Measurements from ENCODE around the gene AGAP1.
"Not testable (repeated sequence)": the region's sequence is repeated elsewhere in the genome, so short reads cannot be mapped to it uniquely, and the experiment has no call there.

Gene AGAP1

GRCh38 chr2:235592430-235592829, 98.6 kb downstream of the AGAP1 start:
- DNase-seq (ENCODE audit: low spot score): no peak

DNA sequence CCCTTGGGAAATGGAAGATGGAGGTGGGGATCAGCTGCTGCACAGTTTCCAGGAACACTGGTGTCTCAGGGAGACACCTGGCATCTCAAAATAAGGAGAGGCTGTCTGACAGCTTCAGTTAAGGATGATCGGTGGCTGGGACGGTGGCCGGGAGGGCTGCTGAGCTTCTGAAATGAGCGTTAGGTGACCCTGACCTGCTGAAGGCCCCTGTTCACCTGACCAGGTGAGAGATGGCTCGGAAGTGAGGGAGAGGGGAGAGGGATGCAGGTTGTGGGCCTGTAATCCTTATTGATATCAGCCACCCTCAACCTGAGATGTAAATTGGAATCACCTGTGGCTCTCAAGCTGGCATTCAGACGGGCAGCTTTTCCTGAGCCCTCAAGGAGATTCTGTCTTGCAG, 99.0 kb downstream of the AGAP1 start:
- no peak for DNase-seq (ENCODE audit: low spot score)

- DNase-seq (ENCODE audit: low spot score): peak; percentile 70
These were observed 100.2 kb downstream of the AGAP1 start for GRCh38 chr2:235594041-235594440.

DNA sequence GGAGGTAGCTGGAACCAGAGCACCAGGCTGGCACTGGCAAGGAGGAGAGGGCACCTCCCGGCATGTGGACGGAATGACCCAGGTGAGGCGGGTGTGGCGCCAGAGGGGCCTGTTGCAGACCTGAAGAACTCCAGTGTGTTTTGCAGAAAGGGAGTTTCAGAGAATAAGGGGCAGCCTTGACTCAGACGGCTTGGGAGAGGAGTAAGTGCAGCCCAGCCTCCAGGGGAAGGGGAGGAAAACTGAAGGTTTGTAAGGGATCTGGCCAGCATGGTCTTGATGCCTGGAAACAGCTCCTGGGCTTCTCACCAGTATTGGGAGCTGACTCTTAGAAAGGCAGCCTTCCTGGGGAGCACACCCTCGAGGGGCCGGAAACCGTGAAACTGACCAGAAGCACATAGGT, 101.1 kb downstream of the AGAP1 start:
- DNase-seq (ENCODE audit: low spot score): no peak

DNA sequence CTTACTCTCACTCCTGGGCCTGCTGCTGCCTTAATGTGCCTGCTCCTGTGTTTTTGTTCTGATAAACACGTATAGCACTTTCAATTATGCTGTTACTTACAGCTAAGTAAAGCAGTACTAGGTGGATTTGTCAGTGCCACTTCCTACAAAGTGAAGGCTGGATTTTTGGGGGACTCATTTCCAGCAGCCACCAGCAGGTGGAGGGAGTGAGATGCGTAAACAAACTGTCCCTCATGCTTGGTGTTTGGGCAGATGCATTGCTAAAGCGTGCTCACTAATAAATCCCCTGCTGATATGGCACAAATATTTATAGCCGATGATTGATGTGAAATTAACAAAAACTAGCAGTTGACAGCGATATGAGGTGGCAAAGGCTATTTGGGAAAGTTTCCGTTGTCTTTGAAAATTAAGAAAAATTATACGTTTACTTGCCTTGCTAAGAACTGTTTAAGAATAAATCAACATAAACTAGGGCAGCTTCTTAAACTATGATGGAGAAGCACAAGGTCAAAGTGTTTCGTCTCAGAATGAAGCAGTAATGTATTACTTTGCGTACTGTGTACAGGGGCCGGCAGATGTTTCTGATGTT, 101.7 kb downstream of the AGAP1 start:
- peak; percentile 69 for DNase-seq (ENCODE audit: low spot score)

- DNase-seq (ENCODE audit: low spot score): no peak
These were observed 102.4 kb downstream of the AGAP1 start for GRCh38 chr2:235596272-235596671.

DNA sequence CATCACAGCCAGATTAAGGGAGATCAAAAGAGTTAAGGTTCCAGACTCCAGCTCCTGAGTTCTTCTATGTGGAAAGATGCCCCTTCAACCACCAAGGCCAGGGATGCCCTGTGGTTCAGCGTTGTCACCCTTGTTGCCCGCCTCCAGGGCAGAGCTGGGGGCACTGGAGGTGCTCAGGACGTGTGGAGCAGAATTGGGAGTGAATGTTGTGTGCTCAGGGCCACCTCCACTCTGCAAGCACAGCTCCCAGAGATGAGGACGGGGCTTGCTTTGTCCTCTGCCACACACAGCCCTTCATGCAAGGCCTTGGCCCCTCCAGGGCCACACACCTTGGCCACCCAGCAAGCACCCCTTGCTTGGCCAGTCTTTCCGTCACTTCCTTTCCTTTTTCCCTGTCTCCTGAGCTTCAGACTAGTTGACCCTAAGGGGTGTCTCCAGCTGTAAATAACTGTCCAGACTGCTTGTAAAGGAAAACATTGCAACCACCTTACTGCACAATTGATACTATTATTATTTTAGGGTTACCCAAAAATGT, 103.3 kb downstream of the AGAP1 start:
- no peak for DNase-seq (ENCODE audit: low spot score)

DNA sequence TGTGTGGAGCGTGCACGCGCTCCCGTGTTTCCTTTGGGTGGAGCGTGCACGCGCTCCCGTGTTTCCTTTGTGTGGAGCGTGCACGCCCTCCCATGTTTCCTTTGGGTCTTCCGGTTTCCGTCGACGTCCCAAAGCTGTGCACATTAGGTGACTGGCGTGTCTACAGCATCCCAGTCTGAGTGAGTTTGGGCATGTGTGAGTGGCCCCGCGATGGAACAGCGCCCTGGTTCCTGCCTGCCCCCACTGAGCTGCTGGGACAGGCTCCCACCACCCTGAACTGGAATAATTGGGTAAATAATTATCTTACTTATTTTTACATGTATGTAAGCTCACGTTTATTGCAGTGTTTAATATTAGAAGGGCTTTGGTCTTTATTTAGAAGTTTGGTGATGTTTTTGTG, 104.2 kb downstream of the AGAP1 start:
- DNase-seq (ENCODE audit: low spot score): no peak

- no peak for DNase-seq (ENCODE audit: low spot score)
These were observed 105.0 kb downstream of the AGAP1 start for GRCh38 chr2:235598532-235599531.

DNA sequence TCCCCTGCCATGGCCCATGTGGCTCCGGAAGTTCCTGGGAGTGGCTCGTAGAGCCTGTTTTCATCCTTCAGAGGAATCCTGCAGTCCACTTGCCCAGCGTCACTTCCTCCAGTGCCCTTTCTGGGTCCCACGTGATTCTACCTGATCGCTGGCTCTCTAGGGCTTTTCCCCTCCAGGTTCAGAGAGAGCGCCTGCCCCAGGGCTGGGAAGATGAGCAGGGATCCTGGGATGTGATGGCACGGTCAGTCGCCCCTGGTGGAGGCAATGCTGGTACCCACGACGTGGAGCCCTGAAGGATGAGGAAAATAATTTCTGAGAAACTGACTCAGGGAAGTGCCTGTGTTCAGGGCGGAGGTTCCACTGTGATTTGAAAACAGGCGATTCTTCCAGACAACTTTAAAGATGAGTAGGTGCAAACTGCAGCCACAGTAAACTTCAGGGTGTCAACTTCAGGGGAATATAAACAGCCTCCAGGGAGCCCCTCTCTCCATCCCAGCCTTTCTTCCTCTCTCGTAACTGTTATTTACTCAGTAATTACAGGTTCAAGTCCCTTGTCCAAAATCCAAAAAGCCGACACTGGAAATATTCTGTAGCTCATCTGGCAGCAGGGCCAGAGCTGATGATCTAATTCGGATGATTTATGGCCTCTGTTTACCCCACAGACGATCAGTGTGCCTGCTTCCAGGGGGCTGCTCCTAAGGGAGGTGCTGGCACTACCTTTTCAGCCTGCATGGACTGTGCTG, 105.9 kb downstream of the AGAP1 start:
- no peak for DNase-seq (ENCODE audit: low spot score)

DNA sequence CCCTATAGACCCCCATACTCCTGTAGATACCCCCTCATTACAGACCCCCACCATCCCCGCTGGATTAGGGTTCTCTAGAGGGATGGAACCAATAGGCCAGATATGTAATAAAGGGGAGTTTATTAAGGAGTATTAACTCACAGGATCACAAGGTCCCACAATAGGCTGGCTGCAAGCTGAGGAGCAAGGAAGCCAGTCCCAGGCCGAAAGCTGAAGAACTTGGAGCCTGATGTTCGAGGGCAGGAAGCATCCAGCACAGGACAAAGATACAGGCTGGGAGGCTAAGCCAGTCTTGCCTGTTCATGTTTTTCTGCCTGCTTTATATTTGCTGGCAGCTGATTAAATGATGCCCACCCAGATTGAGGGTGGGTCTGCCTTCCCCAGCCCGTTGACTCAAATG, 106.6 kb downstream of the AGAP1 start:
- DNase-seq (ENCODE audit: low spot score): no peak

GRCh38 chr2:235600926-235601325, 107.1 kb downstream of the AGAP1 start:
- no peak for DNase-seq (ENCODE audit: low spot score)

- no peak for DNase-seq (ENCODE audit: low spot score)
These were observed 108.3 kb downstream of the AGAP1 start for GRCh38 chr2:235601960-235602704.

- DNase-seq (ENCODE audit: low spot score): not testable (repeated sequence)
These were observed 109.1 kb downstream of the AGAP1 start for GRCh38 chr2:235602971-235603370.

DNA sequence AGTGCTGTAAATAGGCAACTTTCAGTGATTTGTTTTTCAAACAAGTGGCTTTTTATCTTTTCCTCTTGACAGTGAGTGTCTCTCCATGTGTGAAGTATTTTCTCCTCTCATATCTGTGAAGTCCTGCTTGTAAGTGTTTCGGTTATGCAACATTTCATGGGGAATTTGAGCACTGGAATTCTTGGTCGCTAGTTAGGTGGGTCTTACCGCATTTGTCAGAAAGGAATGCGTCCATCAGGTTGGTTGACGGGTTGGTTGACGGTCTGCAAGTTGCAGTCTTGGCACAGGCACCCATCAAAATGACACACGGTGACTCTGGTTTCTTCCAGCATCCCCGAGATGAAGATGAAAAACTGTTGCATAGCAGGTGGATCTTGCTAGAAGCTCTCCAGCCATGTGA, 109.8 kb downstream of the AGAP1 start:
- DNase-seq (ENCODE audit: low spot score): no peak

DNA sequence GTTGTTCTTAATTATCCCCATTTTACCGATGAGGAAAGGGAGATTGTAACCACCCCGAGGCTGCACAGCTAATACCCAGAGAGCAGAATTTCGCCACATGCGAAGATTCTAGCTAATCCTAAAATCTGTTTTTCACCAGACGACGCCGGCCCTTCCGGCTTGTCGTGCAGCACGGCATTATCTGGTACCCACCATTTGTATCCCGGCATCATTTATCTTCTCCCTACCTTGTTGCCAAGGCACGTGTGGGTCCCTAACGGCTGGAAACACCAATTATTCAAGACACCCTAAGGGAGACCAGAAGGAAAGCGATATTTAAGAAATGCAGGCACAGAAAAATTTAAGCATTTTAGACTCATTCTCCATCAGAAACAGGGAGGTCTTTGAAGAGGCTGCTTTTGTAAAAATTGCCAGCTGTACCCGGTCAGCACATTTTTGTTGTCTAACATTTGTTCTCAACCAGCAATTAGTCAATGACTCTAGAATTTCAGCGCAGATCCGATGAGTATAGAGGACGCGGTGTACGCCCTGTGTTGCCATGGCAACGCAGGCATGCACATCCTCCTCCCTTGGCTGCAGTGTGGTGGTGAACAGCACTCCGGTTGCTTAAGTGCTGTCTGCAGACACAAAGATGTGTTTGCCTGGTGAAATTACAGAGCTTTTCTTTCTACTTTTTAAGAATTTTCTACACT, 111.6 kb downstream of the AGAP1 start:
- peak; percentile 70 for DNase-seq (ENCODE audit: low spot score)

- DNase-seq (ENCODE audit: low spot score): no peak
These were observed 112.3 kb downstream of the AGAP1 start for GRCh38 chr2:235606004-235606715.

DNA sequence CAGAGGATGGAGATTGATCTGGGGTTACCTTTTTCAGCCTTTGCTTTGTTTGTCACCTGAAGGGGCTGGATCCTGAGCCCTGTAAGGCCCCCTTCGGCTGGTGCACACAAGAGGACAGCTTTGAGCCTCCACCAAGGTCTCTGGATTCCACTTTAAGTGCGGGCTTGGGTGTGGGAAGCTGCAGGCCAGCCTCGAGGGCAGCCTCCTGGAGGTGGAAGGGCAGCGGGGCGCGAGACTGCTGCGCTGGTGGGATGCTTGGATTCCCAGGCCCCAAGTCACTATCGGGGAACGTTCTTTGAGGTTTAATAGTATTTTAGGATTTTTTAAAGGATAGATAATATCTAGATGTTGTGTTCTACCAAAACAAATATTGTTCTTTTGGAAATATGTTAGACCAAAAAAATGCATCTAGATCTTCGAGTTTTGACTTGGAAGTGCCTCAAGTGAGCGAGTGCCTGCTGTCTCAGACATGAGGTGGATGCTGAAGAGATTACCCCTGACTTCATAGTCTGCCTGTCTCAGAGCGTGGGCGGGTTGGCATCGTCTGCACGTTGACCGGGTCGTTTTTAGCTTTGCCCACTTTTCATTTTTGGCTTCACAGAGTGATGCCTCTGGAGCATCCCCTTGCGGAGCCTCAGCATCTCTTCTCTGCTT, 113.8 kb downstream of the AGAP1 start:
- no peak for DNase-seq (ENCODE audit: low spot score)

GRCh38 chr2:235608200-235608887, 114.5 kb downstream of the AGAP1 start:
- no peak for DNase-seq (ENCODE audit: low spot score)
